Measurements from ENCODE around the gene ATOH7. TPM values are rescaled to one million over a fixed set of nuclear protein-coding genes. Genes with fewer than 3 reads are reported as not detected.
A peak's percentile ranks its signal among the peaks of the same experiment; 100 is the strongest.
"Not testable (repeated sequence)": the region's sequence is repeated elsewhere in the genome, so short reads cannot be mapped to it uniquely, and the experiment has no call there.

ATOH7 gene
- total RNA-seq, 1 experiment from 2014 or later = 0.20 TPM

GRCh38 chr10:68238371-68238770 lies 6.5 kb upstream of the ATOH7 start:
- DNase-seq (ENCODE audit: extremely low read depth, low read depth) = no peak

- DNase-seq (ENCODE audit: extremely low read depth, low read depth) = no peak
Measured at GRCh38 chr10:68237173-68237572, 5.3 kb upstream of the ATOH7 start.

GRCh38 chr10:68235581-68235980 lies 3.7 kb upstream of the ATOH7 start:
- no peak for DNase-seq (ENCODE audit: extremely low read depth, low read depth)

GRCh38 chr10:68235111-68235510 lies 3.2 kb upstream of the ATOH7 start:
- no peak for DNase-seq (ENCODE audit: extremely low read depth, low read depth)

GRCh38 chr10:68233046-68233445 lies 1.1 kb upstream of the ATOH7 start:
- no peak for DNase-seq (ENCODE audit: extremely low read depth, low read depth)

GRCh38 chr10:68231106-68231816 lies 652 bp downstream of the ATOH7 start:
- peak; percentile 72 for DNase-seq (ENCODE audit: extremely low read depth, low read depth)

GRCh38 chr10:68230268-68230667 lies 1.6 kb downstream of the ATOH7 start:
- DNase-seq (ENCODE audit: extremely low read depth, low read depth) = no peak

GRCh38 chr10:68224810-68225209 lies 7.1 kb downstream of the ATOH7 start:
- peak; percentile 37 for DNase-seq (ENCODE audit: extremely low read depth, low read depth)

- no peak for DNase-seq (ENCODE audit: extremely low read depth, low read depth)
Measured at GRCh38 chr10:68223535-68224165, 8.3 kb downstream of the ATOH7 start.

- no peak for DNase-seq (ENCODE audit: extremely low read depth, low read depth)
Measured at GRCh38 chr10:68222391-68222790, 9.5 kb downstream of the ATOH7 start.

- DNase-seq (ENCODE audit: extremely low read depth, low read depth) = no peak
Measured at GRCh38 chr10:68221196-68221595, 10.7 kb downstream of the ATOH7 start.

GRCh38 chr10:68218786-68219185 lies 13.1 kb downstream of the ATOH7 start:
- no peak for DNase-seq (ENCODE audit: extremely low read depth, low read depth)

GRCh38 chr10:68212721-68213352 lies 19.1 kb downstream of the ATOH7 start:
- DNase-seq (ENCODE audit: extremely low read depth, low read depth) = peak; percentile 33

- no peak for DNase-seq (ENCODE audit: extremely low read depth, low read depth)
Measured at GRCh38 chr10:68211669-68212068, 20.2 kb downstream of the ATOH7 start.

GRCh38 chr10:68208424-68209042 lies 23.4 kb downstream of the ATOH7 start:
- DNase-seq (ENCODE audit: extremely low read depth, low read depth) = peak; percentile 88

- DNase-seq (ENCODE audit: extremely low read depth, low read depth) = no peak
Measured at GRCh38 chr10:68202960-68203353, 29.0 kb downstream of the ATOH7 start.

GRCh38 chr10:68196701-68197100 lies 35.2 kb downstream of the ATOH7 start:
- DNase-seq (ENCODE audit: extremely low read depth, low read depth) = no peak

- not testable (repeated sequence) for DNase-seq (ENCODE audit: extremely low read depth, low read depth)
Measured at GRCh38 chr10:68195776-68196175, 36.1 kb downstream of the ATOH7 start.

- DNase-seq (ENCODE audit: extremely low read depth, low read depth) = no peak
Measured at GRCh38 chr10:68194290-68194689, 37.6 kb downstream of the ATOH7 start.

GRCh38 chr10:68192113-68192512 lies 39.8 kb downstream of the ATOH7 start:
- no peak for DNase-seq (ENCODE audit: extremely low read depth, low read depth)

GRCh38 chr10:68188835-68189234 lies 43.1 kb downstream of the ATOH7 start:
- no peak for DNase-seq (ENCODE audit: extremely low read depth, low read depth)

GRCh38 chr10:68185085-68185484 lies 46.8 kb downstream of the ATOH7 start:
- DNase-seq (ENCODE audit: extremely low read depth, low read depth) = no peak
